Tongue (tissue), 2 donors: Measurements from ENCODE around the gene INTS2. TPM values are rescaled to one million over a fixed set of nuclear protein-coding genes. Genes with fewer than 3 reads are reported as not detected.
"Not testable (repeated sequence)": the region's sequence is repeated elsewhere in the genome, so short reads cannot be mapped to it uniquely, and the experiment has no call there.

Source experiments
- DNase-seq: peaks from one replicate; pipeline ENCODE4 v3.0.0-alpha.2; 2015
- total RNA-seq: library from RNA; depleted of rRNA; stranded (reverse); fragments of >200 nt; gene quantifications from one replicate; pipeline ENCODE4 v1.2.3, GENCODE V29; 2014

The INTS2 gene, protein sequence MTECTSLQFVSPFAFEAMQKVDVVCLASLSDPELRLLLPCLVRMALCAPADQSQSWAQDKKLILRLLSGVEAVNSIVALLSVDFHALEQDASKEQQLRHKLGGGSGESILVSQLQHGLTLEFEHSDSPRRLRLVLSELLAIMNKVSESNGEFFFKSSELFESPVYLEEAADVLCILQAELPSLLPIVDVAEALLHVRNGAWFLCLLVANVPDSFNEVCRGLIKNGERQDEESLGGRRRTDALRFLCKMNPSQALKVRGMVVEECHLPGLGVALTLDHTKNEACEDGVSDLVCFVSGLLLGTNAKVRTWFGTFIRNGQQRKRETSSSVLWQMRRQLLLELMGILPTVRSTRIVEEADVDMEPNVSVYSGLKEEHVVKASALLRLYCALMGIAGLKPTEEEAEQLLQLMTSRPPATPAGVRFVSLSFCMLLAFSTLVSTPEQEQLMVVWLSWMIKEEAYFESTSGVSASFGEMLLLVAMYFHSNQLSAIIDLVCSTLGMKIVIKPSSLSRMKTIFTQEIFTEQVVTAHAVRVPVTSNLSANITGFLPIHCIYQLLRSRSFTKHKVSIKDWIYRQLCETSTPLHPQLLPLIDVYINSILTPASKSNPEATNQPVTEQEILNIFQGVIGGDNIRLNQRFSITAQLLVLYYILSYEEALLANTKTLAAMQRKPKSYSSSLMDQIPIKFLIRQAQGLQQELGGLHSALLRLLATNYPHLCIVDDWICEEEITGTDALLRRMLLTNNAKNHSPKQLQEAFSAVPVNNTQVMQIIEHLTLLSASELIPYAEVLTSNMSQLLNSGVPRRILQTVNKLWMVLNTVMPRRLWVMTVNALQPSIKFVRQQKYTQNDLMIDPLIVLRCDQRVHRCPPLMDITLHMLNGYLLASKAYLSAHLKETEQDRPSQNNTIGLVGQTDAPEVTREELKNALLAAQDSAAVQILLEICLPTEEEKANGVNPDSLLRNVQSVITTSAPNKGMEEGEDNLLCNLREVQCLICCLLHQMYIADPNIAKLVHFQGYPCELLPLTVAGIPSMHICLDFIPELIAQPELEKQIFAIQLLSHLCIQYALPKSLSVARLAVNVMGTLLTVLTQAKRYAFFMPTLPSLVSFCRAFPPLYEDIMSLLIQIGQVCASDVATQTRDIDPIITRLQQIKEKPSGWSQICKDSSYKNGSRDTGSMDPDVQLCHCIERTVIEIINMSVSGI
- 25.2 TPM for total RNA-seq

DNA sequence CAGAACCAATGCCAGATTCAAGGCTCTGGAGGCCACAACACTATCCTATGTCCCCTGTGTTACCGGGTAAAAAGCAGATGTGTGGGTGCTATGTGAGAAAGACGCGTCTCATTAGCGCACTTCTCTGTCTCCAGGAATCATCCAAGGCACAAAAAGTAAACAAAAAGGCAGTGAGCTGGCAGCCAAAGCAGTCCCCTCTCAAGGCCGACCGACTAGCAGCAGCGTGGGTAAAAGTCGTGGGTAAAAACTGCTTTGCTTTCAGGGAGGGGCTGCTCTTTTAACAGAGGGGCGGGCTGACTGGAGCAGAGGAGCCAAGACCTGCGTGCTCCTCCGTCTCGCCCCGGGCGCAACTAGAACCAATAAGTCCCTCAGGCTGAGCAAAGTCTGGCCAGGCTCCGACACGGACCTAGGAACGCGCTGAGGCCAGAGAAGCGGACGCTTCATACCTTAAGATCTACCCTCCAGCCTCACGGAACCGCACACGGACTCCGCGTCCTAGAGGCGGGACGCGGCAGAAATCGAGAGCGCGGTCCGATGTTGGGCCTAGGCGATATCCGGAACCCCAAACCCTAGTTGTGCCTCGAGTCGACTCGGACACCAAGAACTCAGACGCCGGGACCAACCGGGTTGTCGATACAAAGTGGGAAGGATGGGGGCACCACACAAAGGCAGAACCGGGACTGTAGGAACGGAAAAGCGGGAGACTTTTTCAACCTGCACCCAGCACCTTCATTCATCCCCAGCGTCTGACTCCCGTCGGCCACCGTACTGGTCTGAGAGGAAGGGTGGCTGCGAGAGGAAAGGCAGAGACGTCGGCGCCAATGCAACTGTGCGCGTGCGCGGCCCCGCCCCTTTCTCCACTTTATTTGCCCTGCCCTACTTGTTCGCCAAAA is at the start of gene INTS2:
Gene INTS2 (minus strand): TSS at position 775 of the 893 bp plus-strand sequence. CDS start 1,338 bp downstream, outside the sequence.
- peak; percentile 98 for DNase-seq

GRCh38 chr17:61974115-61974514 is 46.3 kb upstream of the INTS2 start:
- DNase-seq, result no peak

DNA sequence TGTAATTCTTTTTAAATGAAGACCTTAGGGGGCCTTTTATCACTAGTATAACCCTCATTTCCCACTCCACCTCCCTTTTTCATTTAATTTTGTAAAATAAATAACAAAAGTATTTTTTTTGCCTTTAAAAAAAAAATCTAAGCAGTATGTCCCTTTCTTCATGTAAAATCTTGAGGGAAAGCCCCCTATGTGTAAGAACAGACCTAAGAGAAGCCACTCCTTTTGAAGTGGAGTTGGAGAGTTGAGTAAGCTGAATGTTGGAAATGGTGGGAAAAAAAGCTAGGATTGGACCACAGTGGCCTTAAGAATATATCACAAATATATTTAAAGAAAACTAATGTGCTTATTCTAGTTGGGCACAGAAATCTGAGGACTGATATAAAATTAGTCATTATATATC is 44.5 kb upstream of the INTS2 start:
- no peak for DNase-seq

DNA sequence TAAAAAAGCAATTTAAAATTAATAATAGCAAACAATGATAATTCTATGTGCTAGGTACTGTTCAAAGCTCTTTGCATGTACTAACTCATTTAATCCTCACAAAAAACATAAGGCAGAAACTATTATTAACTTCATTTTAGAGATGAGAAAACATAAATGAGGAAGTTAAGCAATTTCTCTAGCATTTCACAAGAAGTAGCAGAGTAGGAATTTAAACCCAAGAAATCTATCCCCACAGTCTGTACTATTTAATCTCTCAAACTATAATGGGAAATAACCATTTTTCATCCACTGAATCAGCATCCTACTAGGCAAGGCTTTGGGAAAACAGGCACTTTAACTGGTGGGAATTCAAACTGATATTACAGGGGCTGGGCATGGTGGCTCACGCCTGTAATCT is 42.2 kb upstream of the INTS2 start:
- DNase-seq, result no peak

GRCh38 chr17:61968757-61969156 is 41.0 kb upstream of the INTS2 start:
- DNase-seq, result no peak

DNA sequence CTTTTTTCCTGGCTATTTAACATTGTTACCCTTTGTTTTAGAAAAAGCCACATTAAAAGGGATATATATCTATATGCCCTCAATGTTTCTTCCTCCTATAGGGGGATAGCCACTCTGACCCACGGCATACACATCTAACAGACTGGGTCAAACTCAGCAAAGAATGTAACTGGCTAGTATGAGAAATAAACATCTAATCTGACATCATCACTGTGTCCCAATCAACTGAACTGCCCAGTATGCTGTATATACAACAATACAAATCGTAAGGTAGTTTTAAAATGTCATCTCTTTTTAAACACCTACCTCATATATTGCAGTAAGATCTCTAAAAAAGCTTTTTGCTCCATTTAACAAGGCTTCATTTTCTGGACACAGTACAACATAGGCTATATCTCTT is 39.9 kb upstream of the INTS2 start:
- no peak for DNase-seq

- DNase-seq, result no peak
These were observed 38.4 kb upstream of the INTS2 start for GRCh38 chr17:61966191-61966590.

DNA sequence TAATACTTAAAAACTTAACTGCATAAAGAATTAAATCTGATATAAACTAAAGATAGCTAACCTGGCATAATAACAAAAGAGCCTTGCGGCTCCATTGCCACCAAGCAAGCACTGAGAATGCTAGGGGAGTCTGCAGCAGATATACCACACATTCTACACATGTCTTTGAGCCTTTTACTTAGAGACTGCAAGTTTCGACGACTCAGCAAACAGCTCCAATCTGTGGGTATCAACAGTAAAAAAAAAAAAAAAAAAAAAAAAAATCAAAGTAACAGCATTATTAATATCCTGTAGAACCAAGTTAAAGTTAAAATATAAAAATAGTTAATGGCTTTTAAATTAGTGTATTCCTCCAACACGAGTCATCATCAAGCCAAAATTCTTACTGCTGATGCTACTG is 27.8 kb upstream of the INTS2 start:
- no peak for DNase-seq

DNA sequence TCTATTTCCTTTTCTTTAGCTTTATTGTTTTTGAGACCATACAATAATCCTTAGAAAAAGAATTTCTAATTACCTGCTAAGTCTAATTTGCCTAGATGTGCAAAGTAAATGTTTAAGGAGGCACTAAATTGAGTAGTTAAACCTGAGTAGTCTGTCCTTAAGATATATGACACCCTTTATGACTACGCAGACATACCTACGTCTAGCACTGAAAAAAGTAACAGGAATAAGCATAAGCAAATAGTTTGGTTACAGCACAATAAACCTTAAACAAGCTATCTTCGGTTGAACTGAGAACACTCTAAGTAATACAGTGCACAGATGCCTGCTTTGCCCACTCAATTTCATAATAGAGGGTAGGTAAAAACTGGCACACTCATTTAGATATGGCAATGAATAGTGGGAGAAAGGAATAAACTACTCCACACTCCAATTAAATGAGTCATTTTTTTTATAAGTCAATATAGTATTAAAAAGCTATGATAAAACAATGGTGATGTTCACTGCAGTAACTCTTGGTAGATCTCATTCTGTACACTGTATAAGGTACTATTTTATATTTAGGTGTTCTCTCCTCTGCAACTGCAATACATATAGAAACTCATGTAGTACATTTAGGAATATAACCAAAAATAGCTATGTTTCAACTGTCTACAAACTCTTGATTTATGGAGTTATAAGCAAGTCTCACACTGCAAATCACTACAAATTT is 19.7 kb upstream of the INTS2 start:
- DNase-seq, result no peak

DNA sequence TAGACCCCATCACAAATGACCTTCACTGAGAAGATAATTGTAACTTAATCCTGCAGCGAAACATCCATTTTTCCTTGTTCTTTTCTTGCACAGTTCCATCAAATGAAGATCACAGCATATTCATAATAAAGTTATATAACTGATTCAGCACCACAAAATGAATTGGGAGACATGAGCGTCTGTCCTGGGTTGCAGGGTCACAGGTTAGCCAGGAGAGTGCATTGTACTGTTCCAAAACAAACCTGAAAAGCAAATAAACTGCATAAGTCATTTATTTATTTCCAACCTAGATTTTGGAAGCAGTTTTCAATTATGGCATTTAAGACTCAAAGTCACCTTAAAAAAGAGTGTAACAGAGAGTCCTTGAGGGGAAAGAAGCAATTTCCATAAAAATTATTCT is 18.6 kb upstream of the INTS2 start:
- DNase-seq, result no peak

DNA sequence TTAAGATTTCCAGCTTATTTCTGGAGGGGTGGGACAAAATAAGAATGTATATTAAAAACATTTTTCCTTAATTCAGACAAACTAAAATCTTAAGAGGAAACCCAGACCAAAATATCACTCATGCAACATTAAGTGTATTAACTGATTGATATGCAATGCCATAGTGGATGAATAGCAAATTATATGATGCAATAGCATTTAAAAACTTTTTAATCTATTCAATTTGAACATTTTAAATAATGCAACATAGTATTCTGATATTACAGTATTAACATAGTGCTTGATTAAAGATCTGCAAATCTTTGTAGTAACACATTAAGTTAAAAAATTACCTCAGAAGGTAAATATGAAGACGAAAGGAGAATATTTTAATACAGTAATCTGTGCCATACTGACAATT is 15.3 kb upstream of the INTS2 start:
- no peak for DNase-seq

DNA sequence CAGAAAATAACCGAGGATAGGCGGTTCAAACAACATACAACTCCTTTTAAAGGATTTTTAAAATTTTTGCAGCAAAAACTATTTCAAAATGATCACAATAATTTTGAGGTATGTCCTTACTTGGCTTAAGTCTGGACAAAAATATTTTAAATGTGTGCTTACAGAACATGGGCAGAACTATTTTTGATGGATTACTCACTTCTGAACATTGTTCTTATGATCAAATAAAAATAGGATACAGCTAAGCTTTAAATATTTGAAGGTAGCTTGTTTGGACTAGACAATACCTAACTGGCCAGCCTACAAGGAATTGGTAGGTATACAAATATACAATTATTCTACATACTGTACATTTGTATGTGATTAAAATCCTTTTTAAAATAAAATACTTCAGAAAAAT is 14.3 kb upstream of the INTS2 start:
- no peak for DNase-seq

- DNase-seq, result no peak
These were observed 287 bp upstream of the INTS2 start for GRCh38 chr17:61928101-61928436.

- DNase-seq, result peak; percentile 38
These were observed 965 bp downstream of the INTS2 start for GRCh38 chr17:61926826-61927207.

DNA sequence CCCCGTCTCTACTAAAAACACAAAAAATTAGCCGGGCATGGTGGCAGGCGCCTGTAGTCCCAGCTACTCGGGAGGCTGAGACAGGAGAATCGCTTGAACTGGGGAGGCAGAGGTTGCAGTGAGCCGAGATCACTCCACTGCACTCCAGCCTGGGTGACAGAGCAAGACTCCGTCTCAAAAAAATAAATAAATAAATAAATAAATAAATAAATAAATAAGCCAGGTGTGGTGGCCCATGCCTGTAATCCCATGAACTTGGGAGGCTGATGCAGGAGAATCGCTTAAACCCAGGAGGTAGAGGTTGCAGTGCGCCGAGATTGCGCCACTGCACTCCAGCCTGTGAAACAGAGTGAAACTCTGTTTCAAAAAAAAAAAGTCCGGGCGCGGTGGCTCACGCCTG is 12.6 kb downstream of the INTS2 start:
- not testable (repeated sequence) for DNase-seq

GRCh38 chr17:61908292-61909037 is 19.3 kb downstream of the INTS2 start:
- DNase-seq, result no peak

DNA sequence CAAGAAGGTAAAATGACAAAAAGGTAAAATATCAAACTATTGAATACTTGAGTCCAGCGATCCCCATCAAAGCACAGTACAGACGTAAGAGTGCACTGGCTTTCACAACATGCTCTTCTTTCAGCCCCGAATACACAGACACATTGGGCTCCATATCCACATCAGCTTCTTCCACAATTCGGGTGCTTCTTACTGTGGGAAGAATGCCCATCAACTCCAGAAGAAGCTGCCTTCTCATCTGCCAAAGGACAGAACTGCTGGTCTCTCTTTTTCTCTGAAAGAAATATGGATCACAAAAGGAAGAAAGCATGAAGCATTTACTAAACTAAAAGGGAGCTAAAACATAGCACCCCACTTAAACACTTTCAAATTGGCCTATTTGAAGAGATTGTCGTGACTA is 20.4 kb downstream of the INTS2 start:
- no peak for DNase-seq

GRCh38 chr17:61904094-61904710 is 23.6 kb downstream of the INTS2 start:
- DNase-seq, result no peak

DNA sequence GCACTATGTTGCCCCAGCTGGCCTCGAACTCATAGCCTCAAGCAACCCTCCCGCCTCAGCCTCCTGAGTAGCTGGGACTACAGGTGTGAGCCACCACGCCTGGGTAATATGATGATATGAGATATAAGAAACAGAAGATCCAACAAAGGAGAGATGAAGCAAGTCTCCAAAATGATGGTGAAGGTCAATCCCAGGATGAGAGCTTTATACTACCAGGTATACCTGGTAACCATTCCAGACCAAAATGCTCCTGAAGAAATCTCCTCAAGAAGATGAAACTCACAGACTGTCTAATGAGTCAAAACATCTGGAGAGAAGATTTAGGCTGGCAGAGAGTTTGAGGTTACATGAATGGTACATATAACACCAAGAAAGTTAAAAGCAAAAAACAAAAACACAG is 24.5 kb downstream of the INTS2 start:
- DNase-seq, result no peak
